Measurements from ENCODE around the gene DARS1.
"Not testable (repeated sequence)": the region's sequence is repeated elsewhere in the genome, so short reads cannot be mapped to it uniquely, and the experiment has no call there.

DARS1 gene

GRCh38 chr2:135975702-135976101 lies 9.7 kb downstream of the DARS1 start:
- DNase-seq, result no peak

- no peak for DNase-seq
Observed at GRCh38 chr2:135974036-135974435, 11.4 kb downstream of the DARS1 start.

- no peak for DNase-seq
Observed at GRCh38 chr2:135969655-135970387, 15.6 kb downstream of the DARS1 start.

- DNase-seq, result no peak
Observed at GRCh38 chr2:135965756-135966155, 19.7 kb downstream of the DARS1 start.

- not testable (repeated sequence) for DNase-seq
Observed at GRCh38 chr2:135964404-135964803, 21.0 kb downstream of the DARS1 start.

- no peak for DNase-seq
Observed at GRCh38 chr2:135963841-135964240, 21.6 kb downstream of the DARS1 start.

- DNase-seq, result no peak
Observed at GRCh38 chr2:135962366-135963123, 22.9 kb downstream of the DARS1 start.

GRCh38 chr2:135960656-135961551 lies 24.5 kb downstream of the DARS1 start:
- no peak for DNase-seq

- no peak for DNase-seq
Observed at GRCh38 chr2:135960150-135960549, 25.3 kb downstream of the DARS1 start.

- DNase-seq, result not testable (repeated sequence)
Observed at GRCh38 chr2:135958927-135959326, 26.5 kb downstream of the DARS1 start.

GRCh38 chr2:135954020-135954601 lies 31.3 kb downstream of the DARS1 start:
- DNase-seq, result no peak

- DNase-seq, result no peak
Observed at GRCh38 chr2:135952891-135953290, 32.5 kb downstream of the DARS1 start.

GRCh38 chr2:135951041-135951583 lies 34.3 kb downstream of the DARS1 start:
- DNase-seq, result no peak

GRCh38 chr2:135949451-135950234 lies 35.8 kb downstream of the DARS1 start:
- no peak for DNase-seq

GRCh38 chr2:135948642-135949355 lies 36.6 kb downstream of the DARS1 start:
- DNase-seq, result no peak

- no peak for DNase-seq
Observed at GRCh38 chr2:135948141-135948540, 37.3 kb downstream of the DARS1 start.

- DNase-seq, result no peak
Observed at GRCh38 chr2:135947483-135947882, 37.9 kb downstream of the DARS1 start.

- no peak for DNase-seq
Observed at GRCh38 chr2:135945526-135945925, 39.9 kb downstream of the DARS1 start.

- no peak for DNase-seq
Observed at GRCh38 chr2:135944625-135945024, 40.8 kb downstream of the DARS1 start.

- no peak for DNase-seq
Observed at GRCh38 chr2:135942936-135943688, 42.3 kb downstream of the DARS1 start.

Measured in SHP77 treated with DMSO at 0.1 percent for 48 hours (cell line).